ENCODE results near the gene DLG1.

The DLG1 gene

DNA sequence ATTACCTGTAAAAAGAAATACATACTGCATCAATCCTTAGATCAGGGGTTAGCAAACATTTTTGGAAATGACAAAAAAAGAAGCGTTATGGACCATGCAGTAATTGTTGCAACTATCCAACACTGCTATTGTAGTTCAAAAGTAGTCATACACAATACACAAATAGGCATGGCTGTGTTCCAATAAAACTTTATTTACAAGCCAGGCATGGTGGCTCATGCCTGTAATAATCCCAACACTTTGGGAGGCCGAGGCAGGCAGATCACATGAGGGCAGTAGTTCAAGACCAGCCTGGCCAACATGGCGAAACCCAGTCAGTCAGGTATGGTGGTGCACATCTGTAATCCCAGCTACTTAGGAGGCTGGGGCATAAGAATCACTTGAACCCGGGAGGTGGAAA lies 124.8 kb downstream of the DLG1 start:
- DNase-seq (ENCODE audit: low read depth, low spot score) = no peak

DNA sequence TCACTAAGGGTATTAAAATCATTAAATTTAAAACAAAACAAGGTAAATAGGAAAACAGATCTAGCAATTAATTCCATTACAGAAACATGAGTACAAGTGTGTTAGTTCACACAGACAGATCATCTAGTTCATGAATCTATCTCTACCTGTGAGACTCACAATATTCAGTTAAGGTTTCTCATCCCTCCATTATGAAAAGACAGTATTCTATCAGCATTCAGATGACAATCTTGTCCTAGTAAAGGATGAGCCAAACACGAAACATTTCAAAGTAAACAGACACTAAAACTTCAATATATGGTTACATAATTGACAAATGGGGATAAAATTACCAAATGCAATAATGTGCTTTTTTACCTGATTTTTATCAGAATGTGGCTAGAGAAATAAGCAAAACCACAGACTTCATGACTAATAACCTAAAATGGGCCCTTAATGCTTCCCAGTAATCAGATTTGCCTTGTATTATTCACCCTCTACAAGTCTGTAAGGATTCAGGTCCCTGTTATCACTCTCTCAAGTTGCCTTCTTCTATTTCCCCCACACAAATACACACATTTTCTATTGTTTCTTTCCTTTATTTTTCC lies 126.8 kb downstream of the DLG1 start:
- no peak for DNase-seq (ENCODE audit: low read depth, low spot score)

DNA sequence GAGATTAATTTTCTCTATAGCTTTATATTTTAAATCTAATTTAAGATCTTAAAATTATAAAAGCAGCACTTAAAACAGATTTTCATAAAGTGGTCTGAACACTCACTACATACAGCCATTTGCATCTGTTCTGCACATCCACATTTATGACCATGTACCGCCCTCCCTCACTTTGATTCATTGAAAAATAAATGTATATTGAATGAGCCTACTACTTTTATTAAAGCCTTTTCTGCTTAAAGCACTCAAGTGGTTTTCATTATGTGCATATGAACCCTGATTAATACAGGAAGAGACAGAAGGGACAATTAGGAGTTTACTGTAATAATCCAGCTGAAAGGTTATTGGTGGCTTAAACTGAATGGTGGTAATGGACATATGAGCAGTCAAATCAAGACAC lies 129.4 kb downstream of the DLG1 start:
- DNase-seq (ENCODE audit: low read depth, low spot score) = no peak

DNA sequence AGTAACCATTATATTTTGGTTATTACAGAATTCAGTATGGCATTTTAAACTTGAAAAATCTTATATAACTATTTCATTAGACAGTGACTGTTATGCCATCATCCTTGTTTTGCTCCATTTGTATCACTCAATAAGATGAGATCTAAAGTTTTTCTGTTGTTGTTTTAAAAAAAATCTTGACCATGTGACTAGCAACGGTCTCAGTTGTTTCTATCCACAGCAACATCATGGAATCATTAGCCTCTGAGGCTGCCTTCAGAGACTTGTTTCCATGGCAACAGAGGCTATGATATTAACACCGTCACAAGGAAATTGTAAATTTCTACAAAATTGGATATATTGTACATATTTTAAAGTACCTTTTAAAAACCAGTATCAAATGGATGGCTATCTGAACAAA lies 129.8 kb downstream of the DLG1 start:
- DNase-seq (ENCODE audit: low read depth, low spot score) = no peak

DNA sequence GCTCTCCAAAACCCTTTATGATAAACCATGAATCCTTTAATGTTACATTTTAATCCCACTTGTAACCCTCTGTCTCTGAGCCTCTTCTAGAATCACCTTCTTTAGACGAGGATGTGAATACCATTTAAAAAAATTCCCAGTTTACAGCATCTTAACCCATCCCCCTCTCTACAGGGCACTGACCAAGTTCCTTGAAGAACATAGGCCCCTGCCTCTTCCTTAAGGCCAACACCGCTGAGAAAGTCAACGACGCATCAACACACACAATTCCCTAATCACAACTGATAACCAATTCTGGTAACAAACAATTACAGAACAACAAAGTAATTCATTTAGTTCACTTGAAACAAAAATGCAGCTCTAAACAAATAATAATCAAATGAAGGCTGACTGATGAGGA lies 130.3 kb downstream of the DLG1 start:
- no peak for DNase-seq (ENCODE audit: low read depth, low spot score)

DNA sequence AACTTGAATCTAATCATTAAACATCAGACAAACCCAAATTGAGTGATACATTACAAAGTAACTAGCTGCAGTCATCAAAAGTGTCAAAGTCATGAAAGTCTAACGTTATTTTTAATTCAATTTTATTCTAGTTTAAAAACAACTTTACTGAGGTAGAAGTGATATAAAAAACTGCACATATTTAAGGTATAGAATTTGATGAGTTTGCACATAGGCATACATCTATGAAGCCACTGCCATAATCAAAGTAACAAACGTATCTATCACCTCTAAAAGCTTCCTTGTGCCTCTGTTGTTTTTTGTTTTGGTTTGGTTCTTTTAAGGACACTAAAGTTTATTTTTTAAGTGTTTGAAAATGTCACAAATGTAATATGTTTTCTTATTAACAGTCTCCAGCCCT lies 130.9 kb downstream of the DLG1 start:
- no peak for DNase-seq (ENCODE audit: low read depth, low spot score)

DNA sequence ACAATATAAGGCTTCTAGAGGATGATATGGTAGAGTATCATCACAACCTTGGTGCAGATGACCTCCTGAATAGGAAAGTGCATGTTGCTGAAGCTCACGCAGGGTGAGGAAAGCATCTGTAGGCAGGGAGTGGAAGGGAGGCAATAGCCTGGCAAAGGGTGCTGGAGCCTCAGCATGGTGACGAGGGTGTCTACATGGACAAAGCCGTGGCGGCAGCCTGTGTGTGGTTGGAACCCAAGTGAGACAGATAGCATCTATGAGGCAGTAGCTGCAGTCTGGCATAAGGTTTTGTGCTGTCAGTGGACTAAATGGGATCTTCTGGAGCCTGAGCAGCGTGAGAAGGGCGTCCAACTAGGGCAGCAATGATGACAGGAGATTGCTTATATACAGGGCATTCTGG lies 132.5 kb downstream of the DLG1 start:
- no peak for DNase-seq (ENCODE audit: low read depth, low spot score)

DNA sequence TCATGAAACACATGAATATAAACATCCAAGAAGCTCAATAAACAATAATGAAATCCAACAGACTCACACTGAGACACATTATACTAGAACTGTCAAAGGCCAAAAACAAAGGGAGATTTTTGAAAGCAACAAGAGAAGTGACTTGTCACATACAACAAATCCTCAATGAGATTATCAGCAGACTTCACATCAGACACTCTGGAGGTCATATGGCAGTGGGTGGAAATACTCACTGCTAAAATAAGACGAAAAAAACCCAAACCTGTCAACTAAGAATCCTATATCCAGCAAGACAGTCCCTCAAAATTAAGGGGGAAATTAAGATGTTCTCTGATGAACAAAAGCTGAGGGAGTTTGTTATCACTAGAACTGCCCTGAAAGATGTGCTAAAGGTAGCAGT lies 143.4 kb downstream of the DLG1 start:
- no peak for DNase-seq (ENCODE audit: low read depth, low spot score)

DNA sequence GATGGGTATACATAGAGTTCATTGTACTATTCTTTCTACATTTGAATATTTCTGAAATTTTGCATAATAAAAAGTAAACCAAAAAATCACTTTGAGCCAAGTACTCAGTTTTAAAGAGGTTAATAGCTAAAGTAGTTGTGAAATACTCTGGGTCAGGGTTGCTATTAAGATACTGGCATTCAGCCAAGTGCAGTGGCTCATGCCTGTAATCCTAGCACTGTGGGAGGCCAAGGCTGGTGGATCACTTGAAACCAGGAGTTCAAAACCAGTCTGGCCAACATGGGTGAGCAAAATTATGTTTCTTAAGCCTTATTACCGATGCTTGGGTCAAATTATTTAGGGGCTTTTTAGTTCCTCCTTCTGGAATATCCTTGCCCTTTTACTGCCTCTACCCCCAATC lies 146.8 kb downstream of the DLG1 start:
- no peak for DNase-seq (ENCODE audit: low read depth, low spot score)

DNA sequence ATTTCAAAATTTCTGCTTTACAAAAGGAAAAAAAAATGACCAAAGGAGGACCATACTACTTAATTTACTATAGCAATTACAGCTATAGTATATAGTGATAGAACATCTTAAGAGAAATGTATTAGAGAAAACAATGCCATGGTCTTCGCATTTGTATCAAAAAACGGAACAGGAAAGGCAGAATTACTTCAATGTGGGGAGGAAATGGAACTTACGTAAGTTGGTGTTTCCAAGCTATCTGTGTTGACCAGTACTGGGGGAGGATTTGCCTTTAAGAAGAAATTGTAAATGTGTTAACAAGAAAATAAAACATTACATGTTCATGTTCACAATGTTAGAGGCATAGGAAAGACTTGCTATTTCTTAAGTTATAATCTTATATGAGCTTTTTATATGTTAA lies 148.9 kb downstream of the DLG1 start:
- DNase-seq (ENCODE audit: low read depth, low spot score) = no peak

DNA sequence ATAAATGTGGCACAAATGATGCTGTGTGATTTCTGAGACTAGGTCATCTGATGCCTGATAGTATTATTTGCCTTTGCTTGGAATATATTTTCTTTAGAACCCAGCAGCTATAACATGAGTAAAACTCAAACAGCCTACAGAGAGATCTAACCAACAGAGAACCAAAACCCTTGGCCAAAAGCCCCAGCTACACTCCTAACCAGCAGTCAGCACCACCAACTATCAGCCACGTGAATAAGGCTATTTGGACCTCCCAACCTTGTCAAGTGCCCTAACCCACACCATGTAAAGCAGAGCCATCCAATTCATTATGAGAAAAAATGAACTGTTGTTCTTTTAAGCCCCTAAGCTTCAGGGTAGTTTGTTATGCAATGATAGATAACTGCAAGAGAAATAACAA lies 154.2 kb downstream of the DLG1 start:
- no peak for DNase-seq (ENCODE audit: low read depth, low spot score)

DNA sequence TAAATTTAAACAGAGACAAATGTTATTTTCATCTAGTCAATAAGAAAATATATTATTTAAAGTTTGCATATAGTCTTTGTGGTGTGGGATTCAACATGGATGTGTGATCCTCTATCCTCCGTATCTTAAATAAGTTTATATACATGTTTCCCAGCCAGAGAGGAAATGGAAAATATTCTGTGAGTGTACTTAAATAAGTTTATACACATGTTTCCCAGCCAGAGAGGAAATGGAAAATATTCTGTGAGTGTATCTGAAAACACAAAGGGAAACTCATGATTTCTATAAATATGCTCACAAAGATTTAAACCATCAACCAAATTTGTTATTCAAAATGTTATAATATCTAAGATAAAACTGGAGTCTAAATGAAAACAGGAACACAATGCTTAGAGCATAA lies 158.8 kb downstream of the DLG1 start:
- no peak for DNase-seq (ENCODE audit: low read depth, low spot score)

DNA sequence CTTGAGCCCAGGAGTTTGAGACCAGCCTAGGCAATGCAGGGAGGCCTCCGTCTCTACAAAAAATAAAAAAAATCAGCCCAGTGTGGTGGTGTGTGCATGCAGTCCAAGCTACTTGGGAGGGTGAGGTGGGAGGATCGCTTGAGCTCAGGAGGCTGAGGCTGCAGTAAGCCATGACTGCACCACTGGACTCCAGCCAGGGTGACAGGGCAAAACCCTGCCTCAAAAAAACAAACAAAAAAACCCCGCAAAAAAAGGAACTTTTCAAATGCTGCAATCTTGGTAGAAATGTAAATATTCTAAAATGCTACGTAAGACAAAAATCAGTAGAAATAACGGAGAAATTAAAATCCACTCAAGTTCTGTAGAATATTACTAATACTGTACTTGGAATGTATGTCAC lies 160.7 kb downstream of the DLG1 start:
- DNase-seq (ENCODE audit: low read depth, low spot score) = no peak

DNA sequence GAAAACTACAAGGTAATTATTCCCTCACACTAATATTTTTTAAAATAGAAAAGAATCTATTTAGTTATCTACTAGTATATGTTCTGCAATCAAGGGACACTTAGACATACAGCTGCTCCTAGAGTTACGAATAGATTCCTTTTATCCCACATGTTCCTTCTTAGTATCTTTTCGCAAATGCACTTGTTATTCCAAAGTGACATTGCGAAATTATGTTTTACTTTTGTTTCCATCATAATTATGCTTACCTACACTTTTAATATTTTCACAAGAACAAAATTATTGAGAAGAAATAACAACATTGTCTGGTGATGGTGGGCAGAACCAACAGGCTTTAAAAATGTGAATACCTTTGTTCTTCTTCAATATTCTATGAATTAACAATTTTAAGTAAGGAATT lies 161.7 kb downstream of the DLG1 start:
- no peak for DNase-seq (ENCODE audit: low read depth, low spot score)

DNA sequence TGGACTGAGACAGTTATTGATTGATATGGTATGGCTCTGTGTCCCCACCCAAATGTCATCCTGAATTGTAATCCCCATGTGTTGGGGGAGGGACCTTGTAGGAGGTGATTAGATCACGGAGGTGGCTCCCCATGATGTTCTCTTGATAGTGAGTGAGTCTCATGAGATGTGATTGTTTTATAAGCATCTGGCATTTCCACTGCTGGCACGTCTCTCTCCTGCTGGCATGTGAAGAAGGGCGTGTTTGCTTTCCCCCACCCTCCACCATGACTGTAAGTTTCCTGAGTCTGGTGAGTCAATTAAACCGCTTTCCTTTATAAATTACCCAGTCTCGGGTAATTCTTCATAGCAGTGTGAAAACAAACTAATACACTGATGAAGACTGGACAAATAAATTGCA lies 163.2 kb downstream of the DLG1 start:
- no peak for DNase-seq (ENCODE audit: low read depth, low spot score)

DNA sequence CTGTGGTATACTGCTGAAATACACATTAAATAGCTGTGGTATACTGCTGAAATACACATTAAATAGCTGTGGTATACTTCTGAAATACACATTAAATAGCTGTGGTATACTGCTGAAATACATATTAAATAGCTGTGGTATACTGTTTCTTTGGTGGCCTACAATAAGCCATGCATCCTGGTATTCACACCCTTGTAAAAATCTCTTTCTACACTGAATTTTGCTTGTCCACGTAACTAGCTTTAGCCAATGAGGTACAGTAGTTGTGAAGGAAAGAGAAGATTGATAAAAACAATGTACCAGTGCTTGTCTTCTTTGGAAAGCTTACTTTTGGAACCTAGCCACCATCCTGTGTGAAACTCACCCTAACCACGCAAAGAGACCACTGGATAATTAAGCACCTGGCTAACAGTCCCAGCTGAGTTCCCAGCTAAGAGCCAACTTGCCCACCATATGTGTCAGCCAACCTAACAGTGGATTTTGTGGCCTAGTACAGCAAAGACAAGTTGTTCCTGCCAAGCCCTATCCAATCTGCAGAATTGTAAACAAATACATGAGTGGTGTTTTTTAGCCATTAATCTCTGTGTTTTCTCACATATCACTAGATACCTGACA lies 165.4 kb downstream of the DLG1 start:
- DNase-seq (ENCODE audit: low read depth, low spot score) = no peak

DNA sequence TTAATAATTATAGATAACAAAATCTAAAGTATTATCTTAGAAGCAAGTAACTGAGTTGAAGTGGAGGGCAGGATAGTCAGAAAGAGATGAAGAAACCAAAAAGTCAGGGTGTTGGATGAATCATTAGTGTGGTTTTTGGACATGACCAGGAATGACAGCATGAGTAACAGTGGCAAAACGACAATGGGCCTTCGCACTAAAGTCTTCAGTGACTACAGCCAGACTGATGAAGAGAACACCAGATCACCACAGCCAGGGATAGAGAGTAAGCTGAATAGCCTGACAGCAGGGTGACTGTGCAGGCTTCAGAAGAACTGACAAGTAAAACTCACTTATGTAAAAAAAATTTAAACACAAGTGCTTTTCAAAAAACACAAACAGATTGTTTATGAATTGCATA lies 172.8 kb downstream of the DLG1 start:
- DNase-seq (ENCODE audit: low read depth, low spot score) = no peak

DNA sequence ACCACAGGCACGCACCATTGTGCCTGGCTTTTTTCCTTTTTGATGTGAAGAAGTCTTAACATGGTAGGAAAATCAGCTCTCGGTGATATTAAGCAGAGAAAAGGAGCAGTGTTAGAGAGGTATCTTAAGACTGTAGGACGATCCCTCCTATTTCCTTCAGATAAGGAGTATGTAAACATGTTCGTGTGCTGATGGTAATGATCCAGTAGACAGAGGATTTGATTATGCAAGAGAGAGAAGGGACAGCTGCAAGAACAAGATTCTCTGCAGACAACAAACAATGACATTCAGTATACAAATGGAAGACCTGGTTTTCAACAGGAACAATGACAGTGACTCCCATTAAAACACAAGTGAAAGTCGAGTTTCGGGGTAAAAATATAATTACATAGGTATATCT lies 173.7 kb downstream of the DLG1 start:
- no peak for DNase-seq (ENCODE audit: low read depth, low spot score)

DNA sequence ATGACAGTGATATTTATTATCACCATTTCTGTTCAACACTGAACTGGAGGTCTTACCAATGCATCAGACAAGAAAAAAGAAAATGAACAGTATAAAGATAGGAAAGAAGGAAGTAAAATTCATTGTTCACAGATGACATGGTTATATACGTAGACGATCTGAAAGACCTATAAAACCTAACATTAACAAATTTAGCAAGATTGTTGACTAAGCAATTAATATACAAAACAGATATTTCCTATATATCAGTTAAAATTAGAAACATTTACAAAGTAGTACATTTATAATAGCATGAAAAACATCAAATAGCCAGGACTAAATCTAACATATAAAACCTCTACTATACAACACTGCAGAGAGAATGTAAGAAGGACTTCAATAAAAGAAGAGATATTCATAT lies 176.0 kb downstream of the DLG1 start:
- DNase-seq (ENCODE audit: low read depth, low spot score) = no peak

DNA sequence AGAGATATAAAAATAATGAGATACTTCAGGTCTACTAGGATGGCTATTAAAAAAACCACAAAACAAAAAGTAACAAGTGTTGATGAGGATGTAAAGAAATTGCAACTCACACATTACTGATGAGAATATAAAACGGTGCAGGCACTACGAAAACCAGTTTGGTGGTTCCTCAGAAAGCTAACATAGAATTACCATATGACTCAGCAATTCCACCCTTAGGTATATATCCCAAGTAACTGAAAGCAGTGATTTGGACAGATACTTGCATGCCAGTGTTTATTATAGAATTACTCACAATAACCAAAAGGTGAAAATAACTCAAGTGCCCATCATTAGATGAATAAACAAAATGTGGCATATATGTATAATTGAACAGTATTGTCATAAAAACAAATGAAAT lies 181.3 kb downstream of the DLG1 start:
- no peak for DNase-seq (ENCODE audit: low read depth, low spot score)

DNA sequence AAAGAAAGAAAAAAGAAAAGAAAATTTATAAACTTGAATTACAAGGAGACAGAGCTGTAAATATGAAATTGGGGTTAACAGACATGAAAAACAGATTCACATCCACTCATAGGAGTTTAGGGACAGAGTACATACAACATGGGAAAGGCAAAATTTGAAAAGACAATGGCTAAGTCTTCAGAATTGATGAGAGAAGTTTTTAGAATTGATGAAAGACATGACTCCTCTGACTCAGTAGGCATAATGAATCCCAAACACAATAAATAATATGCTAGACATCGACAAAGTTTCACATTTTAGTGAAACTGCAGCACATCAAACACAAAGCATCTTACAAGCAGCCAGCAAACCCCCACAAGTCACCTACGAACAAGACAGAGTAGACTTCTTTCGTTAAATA lies 184.4 kb downstream of the DLG1 start:
- no peak for DNase-seq (ENCODE audit: low read depth, low spot score)

DNA sequence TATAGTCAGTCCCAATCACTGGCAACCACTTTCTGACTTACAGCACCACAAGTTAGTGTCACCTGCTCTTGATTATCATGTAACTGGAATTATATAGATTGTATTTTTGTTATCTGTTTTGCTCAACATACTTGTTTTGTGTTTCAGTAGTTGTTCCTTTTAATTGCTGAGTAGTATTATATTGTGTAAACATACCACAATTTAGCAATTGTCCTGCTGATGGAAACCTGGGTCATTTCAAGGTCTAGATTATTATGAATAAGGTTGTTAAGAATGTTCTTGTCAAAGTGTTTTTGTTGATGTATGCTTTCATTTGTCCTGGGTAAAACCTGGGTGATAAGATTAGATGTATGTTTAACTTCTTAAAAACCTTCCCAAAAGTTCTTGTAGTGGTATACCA lies 186.7 kb downstream of the DLG1 start:
- no peak for DNase-seq (ENCODE audit: low read depth, low spot score)

DNA sequence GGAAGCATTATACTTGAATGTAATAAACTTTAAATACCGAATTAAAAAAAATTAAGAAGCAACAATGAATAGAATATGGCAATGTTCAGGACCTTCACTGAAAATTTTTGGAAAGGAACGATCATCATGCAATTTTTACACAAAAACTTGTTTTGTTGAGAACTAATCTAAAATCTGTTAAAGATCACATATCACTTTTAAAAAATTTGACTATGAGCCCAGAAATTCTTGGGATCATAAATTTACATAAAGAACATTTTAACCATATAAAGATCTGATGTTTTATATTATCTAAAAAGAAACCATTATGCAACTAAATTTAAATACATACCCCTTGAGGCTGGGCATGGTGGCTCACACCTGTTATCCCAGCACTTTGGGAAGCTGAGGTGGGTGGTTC lies 192.6 kb downstream of the DLG1 start:
- DNase-seq (ENCODE audit: low read depth, low spot score) = no peak

DNA sequence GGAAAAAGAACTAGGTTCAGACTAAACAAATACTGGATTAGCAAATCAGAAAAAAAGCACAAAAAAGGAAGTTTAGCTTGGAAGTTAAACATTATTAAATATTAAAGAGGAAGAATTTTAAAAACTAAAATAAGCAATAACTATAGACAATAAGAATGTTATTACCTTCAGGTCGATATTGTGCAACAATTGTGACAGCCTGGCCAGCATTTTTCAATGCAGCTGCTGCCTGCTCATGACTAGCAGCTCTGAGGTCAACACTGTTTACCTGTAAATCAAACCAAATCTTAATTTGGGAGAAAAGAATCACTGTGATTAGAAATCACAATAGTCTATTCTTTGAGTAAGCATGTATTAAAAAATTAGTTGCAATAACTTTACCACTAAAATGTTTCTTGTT lies 193.7 kb downstream of the DLG1 start:
- no peak for DNase-seq (ENCODE audit: low read depth, low spot score)
